NCI-H146 (cell line): ENCODE results near the gene HCFC1R1.
"Not testable (repeated sequence)": the region's sequence is repeated elsewhere in the genome, so short reads cannot be mapped to it uniquely, and the experiment has no call there.

Source experiments
- DNase-seq: peaks from one replicate; lab custom pipeline; 2025; lab: John Stamatoyannopoulos, UW

HCFC1R1 gene

DNA sequence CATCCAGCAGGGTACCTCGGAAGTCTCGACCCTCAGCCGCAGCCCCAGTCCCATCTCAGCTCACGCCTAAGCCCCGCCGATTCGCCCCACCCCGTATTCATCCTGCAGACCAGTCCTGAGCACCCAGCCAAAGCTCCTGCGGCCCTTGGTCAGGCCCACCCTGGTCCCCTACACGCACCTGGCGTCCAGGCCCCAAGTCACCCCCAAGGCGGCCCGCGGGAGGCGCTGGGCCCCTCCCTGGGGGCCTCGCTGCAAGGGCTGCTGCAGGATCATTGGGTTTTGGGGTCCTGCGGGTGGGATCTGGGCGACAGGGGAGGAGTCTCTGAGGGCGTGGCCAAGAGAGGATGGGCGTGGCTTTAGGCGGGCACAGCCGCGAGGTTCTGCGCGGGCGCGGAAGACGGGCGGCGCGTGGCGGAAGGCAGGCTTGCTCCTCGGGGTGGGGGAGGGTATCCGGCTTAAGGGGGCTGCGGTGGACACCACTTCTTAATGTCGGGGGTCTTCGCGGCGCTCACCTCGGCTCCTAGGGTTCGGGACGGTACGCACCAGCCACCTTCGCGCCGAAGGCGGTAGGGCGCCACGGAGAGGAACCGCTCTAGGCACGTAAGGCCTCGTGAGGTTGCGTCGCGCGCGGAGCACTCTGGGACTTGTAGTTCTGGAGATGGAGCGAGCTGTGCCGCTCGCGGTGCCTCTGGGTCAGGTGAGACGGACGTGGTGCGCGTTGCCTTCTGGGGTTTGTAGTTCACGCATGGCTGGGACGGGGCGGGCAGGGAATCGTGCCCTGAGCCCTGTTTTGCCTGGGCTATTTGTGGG lies at the start of gene HCFC1R1, which contains the start of gene THOC6:
Gene HCFC1R1, minus strand, starts transcription at position 274 of the 810 bp plus-strand sequence. Its CDS starts 1 bp downstream, at position 273.
Gene THOC6, plus strand, starts transcription at position 367 of the 810 bp plus-strand sequence. Its CDS starts 292 bp downstream, at position 659.
- peak; percentile 98 for DNase-seq

- DNase-seq = no peak
These were observed 49.7 kb upstream of the HCFC1R1 start for GRCh38 chr16:3073448-3073847.

DNA sequence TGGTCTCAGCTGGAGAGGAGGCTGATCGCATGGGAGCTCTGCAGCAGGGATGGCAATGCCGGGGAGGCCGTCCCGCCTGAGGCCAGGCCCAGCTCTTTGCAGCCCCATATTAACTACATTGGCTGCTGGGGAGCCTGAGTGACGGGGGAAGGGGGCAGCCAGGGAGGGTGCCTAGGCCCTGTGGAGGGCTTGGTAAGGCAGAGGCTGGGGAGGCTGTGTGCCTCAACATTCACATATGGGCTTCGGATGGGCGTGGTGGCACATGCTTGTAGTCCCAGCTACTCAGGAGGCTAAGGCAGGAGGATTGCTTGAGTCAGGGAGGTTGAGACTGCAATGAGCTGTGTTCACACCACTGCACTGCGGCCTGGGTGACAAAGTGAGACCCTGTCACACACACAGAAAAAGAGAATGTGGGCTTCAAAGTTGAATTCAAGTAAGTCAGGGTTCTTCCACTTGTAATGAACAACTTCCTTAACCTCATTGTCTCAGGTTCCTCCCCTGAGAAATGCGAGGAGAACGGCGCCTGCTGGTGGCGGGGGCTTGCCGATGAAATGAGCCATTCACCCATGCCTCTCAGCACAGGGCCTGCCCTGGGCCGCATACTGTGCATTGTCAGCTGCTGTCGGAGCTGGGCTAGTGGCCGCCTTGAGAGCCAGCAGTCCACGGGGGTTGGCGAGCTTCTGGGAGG lies 49.0 kb upstream of the HCFC1R1 start:
- DNase-seq = not testable (repeated sequence)

DNA sequence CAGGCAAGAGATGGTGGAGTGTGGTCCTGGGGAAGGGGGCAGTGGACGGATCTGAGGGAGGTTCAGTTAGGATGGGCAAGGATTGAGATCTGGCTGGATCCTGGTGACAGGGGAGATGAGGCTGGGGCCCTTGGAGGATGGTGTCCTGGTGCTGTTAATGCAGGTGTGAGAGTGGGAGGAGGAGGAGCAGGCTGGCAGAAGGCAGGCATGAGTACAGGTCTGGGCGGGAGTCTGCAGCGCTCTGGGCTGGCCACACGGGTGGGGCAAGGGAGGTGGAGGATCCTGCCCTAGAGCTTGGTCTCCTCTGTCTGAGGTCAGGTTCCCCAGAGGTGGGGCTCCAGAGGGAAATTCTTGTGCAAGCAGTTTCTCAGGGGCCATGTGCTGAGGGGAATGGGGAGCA lies 48.4 kb upstream of the HCFC1R1 start:
- DNase-seq = not testable (repeated sequence)

- no peak for DNase-seq
These were observed 47.9 kb upstream of the HCFC1R1 start for GRCh38 chr16:3071655-3072054.

- DNase-seq = no peak
These were observed 46.9 kb upstream of the HCFC1R1 start for GRCh38 chr16:3070608-3071111.

GRCh38 chr16:3069146-3069545 lies 45.4 kb upstream of the HCFC1R1 start:
- not testable (repeated sequence) for DNase-seq

GRCh38 chr16:3068487-3068886 lies 44.7 kb upstream of the HCFC1R1 start:
- no peak for DNase-seq

DNA sequence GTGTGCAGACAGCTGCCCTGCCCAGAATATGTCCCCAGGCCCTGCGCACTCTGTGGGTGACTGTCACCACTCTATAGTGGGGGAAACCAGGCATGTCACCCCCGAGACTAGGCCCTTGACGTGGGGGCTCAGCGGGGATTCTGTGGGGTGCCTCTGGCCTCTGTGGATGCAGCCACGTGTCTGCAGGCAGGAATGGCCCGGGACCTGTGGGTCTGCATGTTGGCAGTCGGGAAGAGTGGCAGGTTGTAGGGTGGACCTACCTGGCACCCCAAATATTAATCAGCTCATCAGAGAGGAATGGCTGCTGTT lies 42.7 kb upstream of the HCFC1R1 start:
- DNase-seq = no peak

- DNase-seq = no peak
These were observed 42.1 kb upstream of the HCFC1R1 start for GRCh38 chr16:3065742-3066439.

DNA sequence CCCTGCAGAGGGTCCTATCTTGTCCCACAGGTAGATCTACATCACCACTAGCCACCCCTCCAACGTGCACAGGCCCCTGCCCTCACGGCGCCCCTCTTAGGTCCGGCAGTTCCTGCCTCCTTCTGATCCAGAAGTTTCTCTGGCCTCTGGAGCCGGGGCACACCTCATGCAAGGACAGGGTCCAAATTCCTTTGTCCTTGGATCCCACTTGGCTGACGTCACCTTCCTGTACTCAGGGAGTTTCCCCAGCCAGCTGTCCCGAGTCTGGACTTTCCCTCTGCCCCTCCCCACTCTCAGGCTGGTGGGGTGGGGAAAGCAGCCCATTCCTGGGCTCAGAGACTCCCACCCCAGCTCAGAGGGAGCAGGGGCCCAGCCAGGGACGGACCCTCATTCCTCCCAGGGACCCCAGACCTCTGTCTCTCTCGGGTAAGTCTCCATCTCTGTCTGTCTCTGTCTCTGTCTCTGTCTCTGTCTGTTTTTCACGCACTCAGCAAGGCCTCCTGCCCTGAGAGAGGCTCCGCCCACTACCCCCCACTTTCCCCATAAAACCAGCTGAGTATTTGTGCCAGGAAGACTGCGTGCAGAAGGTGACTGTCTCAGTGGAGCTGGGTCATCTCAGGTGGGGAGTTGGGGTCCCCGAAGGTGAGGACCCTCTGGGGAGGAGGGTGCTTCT lies 41.5 kb upstream of the HCFC1R1 start, which contains the start of gene IL32:
Gene IL32, plus strand, starts transcription at position 572 of the 673 bp plus-strand sequence. CDS start 172 bp downstream, outside the sequence.
- DNase-seq = no peak

GRCh38 chr16:3063625-3064386 lies 40.1 kb upstream of the HCFC1R1 start:
- DNase-seq = no peak

GRCh38 chr16:3062553-3062952 lies 38.8 kb upstream of the HCFC1R1 start:
- DNase-seq = no peak

DNA sequence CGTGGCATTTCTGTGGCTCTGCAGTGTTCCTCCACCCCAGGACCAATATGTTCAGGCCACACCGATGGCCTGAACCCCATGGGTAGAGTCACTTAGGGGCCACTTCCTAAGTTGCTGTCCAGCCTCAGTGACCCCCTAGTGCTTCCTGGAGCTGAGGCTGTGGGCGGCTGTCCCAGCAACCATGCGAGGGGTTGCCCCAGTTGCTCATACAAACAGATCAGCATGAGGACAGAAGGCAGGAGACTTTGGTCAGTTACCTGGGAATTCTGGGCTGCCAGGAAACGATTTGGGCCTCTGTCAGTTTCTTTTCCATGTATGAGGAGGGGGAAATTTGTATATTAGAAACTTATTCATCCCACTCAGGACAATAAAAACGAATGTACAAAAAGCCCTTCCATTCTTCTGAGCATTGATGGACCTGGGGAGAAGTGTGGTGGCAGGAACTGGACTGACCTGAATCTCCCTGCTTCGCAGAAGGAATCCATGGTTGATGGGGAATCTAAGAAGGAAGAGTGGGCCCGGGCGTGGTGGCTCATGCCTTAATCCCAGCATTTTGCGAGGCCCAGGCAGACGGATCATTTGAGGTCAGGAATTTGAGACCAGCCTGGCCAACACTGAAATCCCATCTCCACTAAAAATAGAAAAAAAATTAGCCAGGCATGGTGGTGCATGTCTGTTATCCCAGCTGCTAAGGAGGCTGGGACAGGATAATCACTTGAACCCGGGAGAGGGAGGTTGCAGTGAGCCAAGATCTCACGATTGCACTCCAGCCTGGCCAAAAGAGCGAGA lies 36.8 kb upstream of the HCFC1R1 start:
- no peak for DNase-seq

GRCh38 chr16:3059723-3060242 lies 36.0 kb upstream of the HCFC1R1 start:
- no peak for DNase-seq

- peak; percentile 82 for DNase-seq
These were observed 35.4 kb upstream of the HCFC1R1 start for GRCh38 chr16:3059041-3059722.

DNA sequence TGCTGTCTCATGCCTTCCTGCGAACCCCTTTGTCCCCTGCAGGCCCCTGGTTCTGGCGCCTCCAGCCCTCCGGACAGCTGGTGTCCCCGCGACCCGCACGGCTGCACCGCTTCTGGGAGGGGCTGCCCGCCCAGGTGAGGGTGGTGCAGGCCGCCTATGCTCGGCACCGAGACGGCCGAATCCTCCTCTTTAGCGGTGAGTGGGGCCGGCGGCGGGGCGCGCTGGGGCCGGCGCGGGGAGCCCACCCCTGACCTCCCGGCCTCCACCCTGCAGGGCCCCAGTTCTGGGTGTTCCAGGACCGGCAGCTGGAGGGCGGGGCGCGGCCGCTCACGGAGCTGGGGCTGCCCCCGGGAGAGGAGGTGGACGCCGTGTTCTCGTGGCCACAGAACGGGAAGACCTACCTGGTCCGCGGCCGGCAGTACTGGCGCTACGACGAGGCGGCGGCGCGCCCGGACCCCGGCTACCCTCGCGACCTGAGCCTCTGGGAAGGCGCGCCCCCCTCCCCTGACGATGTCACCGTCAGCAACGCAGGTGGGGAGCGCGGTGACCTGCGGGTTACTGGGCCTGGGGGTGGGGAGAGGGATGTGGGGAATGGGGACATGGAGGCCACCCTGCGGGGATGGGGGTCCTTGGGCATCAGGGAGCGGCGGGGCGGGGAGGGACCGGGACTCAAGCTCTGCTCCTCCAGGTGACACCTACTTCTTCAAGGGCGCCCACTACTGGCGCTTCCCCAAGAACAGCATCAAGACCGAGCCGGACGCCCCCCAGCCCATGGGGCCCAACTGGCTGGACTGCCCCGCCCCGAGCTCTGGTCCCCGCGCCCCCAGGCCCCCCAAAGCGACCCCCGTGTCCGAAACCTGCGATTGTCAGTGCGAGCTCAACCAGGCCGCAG lies 34.6 kb upstream of the HCFC1R1 start:
- peak; percentile 48 for DNase-seq
